Mucosa of rectum (tissue), 2 donors: Measurements from ENCODE around the gene MDM4.
"Not testable (repeated sequence)": the region's sequence is repeated elsewhere in the genome, so short reads cannot be mapped to it uniquely, and the experiment has no call there.

Experiments used
- H3K27ac ChIP-seq, 2 donors: one replicate each; pipeline ENCODE4 v1.7.0; 2013; ENCODE audit warnings: inconsistent platforms in 2 of 2, low read depth in 2 of 2, low read length in 2 of 2
- H3K27me3 ChIP-seq, 2 donors: one replicate each; pipeline ENCODE4 v1.7.0; 2013; ENCODE audit warnings: low read length in 2 of 2; ENCODE audit not compliant: control insufficient read depth in 2 of 2, insufficient read depth in 2 of 2
- H3K36me3 ChIP-seq, 2 donors: one replicate each; pipeline ENCODE4 v1.7.0; 2013; ENCODE audit warnings: low read length in 2 of 2; ENCODE audit not compliant: control insufficient read depth in 2 of 2, insufficient read depth in 2 of 2
- H3K4me1 ChIP-seq, 2 donors: one replicate each; pipeline ENCODE4 v1.7.0; 2013; ENCODE audit warnings: low read length in 2 of 2, mild to moderate bottlenecking in 1 of 2; ENCODE audit not compliant: control insufficient read depth in 2 of 2, insufficient read depth in 2 of 2
- H3K4me3 ChIP-seq, 2 donors: one replicate each; pipeline ENCODE4 v1.7.0; 2013; ENCODE audit warnings: low read length in 2 of 2
- H3K9ac ChIP-seq, 2 donors: one replicate each; pipeline ENCODE4 v1.7.0; 2013; ENCODE audit warnings: low read length in 2 of 2, low read depth in 1 of 2, mild to moderate bottlenecking in 1 of 2
- H3K9me3 ChIP-seq, 2 donors: one replicate each; pipeline ENCODE4 v1.7.0; 2013; ENCODE audit warnings: low read length in 2 of 2; ENCODE audit not compliant: control insufficient read depth in 2 of 2
- donor health status: healthy.
- donor health status: Normal muscosa, but diverticular disease.

Gene MDM4

DNA sequence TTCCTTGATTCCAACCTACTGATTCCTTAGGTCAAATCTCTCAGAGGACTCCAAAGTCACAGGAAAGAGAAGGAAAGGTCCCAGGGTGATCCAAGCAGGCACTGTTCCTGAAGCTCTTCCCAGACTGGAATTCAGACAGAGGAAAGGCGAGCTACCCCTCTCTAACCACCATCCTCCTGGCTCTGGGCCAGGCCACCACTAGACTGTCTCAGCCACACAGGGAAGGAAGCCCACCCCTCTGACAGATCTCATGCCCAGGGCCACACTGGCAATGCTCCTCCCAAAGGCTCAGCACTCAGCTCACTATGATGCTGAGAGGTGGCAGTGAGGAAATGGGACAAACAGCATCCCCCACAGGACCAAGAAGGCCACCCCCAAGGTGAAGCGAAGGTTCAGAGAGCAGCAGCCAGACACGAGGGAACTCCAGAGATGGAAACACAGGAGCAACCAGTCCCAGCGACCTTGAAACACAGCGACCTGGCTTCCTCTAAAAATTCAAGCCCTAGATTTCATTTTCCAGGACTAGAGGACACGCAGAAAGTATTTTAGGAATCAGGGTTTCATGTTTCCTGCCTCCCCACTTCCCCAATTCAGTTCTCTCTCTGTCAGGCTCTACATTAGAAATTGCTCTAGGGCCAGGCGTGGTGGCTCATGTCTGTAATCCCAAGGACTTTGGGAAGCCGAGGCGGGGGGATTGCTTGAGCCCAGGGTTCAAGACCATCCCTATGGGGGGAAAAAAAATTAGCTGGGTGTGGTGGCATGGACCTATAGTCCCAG, 40.4 kb upstream of the MDM4 start:
- H3K4me1 ChIP-seq, result peaks cover 40 to 42% of the 10 kb centered on the region in 2 donors
- peak overlapping the region in 1 of 2 donors; percentile 47 for H3K9ac ChIP-seq
- H3K27me3 ChIP-seq, result no peaks in the 10 kb centered on the region
- H3K9me3 ChIP-seq, result no peaks in the 10 kb centered on the region
- H3K27ac ChIP-seq, result no peak overlapping the region
- no peak overlapping the region for H3K4me3 ChIP-seq
- H3K36me3 ChIP-seq, result no peaks in the 10 kb centered on the region

DNA sequence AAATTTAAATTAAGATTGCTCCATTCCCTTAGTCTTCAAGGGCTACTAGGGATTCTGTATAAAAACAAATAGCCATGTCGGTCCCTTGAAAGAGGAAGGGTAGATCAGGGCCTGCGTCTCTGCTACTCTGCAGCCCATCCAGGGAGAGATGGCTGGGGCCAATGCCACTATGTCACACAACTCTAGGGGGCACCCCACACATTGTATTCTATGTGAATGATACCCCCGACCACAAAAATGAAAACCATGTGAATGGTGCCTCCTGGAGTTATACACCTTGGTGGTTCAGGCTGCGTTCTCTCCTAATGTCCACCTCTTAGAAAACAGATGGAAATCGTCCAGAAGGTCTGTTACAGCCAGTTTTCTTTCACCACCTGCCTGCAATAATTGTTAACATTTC, 39.6 kb upstream of the MDM4 start:
- Histone ChIP-seq H3K27me3 (no peaks in the 10 kb centered on the region), H3K4me3 (no peak overlapping the region), H3K4me1 (peaks cover 42 to 44% of the 10 kb centered on the region in 2 donors), H3K9me3 (no peaks in the 10 kb centered on the region), H3K27ac (no peak overlapping the region), H3K36me3 (no peaks in the 10 kb centered on the region), H3K9ac (no peak overlapping the region)

DNA sequence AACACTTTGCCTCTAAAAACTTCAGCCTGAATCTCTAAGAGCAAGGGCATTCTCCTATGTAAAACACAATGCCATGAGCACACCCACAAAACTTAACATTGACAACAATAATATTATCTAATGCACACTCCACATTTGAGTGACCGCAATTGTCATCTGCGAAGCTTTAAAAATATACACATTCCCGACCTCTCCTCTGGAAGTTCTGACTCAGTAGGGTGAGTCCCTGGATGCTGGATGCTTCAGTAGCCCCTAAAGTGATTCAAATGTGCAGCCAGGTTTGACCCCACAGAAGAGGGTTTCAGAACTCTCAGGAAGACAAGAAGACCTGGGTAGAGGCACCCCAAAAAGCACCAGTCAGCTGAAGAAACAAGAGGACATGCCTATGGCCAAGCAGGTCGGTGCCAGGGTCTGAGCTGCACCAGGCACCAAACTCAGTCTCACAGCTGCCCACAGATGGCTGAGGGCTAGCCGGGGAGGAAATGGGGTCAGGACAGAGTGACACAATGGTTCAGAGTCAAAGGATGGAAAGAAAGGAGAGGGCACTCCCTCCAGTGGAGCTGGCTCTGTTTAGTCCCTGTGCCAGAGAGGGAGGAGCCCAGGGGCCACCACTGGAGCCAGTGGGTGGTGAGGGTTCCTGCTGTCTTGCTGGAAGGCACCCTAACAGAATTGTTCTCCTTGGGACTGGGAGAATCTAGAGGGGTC, 39.0 kb upstream of the MDM4 start:
- H3K27me3 ChIP-seq, result no peaks in the 10 kb centered on the region
- H3K36me3 ChIP-seq, result no peaks in the 10 kb centered on the region
- no peaks in the 10 kb centered on the region for H3K9me3 ChIP-seq
- H3K27ac ChIP-seq, result peak overlapping the region; percentile 10 to 33
- H3K4me1 ChIP-seq, result peaks cover 49 to 50% of the 10 kb centered on the region in 2 donors
- H3K4me3 ChIP-seq, result no peak overlapping the region
- no peak overlapping the region for H3K9ac ChIP-seq

DNA sequence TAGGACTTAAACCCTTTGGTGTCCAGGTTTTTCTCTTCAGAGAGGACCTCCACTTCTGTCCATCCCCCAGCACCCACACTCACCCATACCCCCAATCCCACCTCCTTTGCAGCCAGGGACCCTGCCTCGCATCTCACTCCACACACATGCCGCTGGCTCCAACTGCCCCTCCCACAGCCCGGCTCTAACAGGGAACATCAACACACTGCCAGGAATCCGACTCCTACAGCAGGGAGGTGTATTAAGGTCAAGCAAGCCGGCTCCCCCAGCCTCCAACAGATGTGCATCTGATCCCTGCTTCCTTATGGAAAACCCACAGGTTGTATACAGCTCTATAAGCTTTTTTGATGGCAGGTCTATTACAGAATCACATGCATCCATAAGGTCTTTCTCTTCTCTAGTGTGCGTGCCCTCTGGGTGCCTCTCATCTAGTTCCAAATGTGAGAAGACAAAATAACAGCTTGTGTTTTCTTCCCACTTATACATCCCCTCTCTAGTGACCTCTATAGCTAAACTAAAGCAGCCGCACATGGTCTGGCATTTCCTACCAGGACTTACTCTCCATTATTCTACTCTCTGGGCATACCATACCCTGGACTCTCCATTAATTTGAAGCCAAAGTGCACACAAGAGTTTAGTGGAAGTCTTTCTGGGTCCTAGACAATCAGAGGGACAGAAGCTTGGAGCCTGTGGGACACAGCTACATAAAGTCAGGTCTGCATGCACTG, 37.9 kb upstream of the MDM4 start:
- no peaks in the 10 kb centered on the region for H3K36me3 ChIP-seq
- H3K4me1 ChIP-seq, result peaks cover 52 to 53% of the 10 kb centered on the region in 2 donors
- H3K4me3 ChIP-seq, result no peak overlapping the region
- H3K27ac ChIP-seq, result peak overlapping the region in 1 of 2 donors; percentile 43
- no peaks in the 10 kb centered on the region for H3K27me3 ChIP-seq
- H3K9me3 ChIP-seq, result no peaks in the 10 kb centered on the region
- no peak overlapping the region for H3K9ac ChIP-seq

DNA sequence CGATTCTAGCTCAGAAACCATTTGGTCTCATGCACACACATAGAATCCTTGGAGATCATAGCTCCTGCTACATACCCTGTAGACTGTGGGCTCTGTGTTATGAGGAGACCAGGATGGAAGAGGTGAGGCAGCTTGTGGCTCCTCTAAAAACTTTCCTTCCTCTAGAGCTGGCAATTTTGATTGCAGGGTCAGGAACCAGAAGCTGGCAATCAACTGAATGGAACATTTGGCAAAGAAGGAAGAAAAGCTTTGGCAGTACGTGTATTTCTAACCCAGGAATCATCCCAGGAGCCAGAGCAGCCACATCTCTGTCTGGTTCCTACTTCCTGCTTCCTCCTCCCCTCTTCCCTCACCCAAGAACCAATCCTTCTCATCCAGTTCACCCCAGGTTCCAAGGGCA, 37.3 kb upstream of the MDM4 start:
- no peak overlapping the region for H3K4me3 ChIP-seq
- H3K9me3 ChIP-seq, result no peaks in the 10 kb centered on the region
- peaks cover 52 to 53% of the 10 kb centered on the region in 2 donors for H3K4me1 ChIP-seq
- H3K9ac ChIP-seq, result no peak overlapping the region
- no peaks in the 10 kb centered on the region for H3K27me3 ChIP-seq
- peak overlapping the region; percentile 43 to 66 for H3K27ac ChIP-seq
- peaks cover 0 to 4% of the 10 kb centered on the region in 2 donors for H3K36me3 ChIP-seq

DNA sequence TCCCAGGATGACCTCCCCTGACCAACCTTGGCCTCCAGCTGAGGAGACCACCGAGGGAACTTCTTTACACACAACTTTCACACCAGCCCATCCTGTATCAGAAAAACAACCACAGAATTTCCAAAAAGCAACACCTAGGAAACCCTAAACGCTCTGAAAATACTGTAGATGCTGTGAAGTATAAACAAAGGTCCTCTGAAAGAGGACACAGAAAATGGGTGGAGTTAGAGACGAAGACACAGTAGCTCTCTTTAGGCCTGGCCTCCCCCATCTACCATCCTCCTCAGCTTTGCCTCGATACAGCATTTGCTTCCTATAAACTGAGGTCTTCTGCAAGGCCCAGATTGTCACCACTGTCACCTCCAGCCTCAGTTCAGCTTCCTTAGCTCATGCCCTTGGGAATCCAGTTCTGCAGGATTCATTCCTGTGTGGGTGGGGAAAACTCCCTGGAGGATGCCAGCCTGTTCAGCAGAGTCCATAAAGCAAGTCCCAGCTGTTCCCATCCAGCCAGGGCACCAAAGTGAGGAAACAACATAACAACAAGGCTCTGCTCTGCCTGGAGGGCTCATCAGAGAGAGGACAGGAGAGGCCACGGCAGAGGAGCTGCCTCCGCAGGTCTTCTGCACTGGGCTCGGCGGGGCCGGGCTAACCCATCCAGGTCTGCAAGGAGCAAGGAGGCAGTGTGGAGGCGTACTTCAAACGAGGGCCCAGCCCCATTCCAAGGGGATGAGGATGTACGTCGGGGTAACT, 36.6 kb upstream of the MDM4 start:
- H3K9ac ChIP-seq, result peak overlapping the region; percentile 10 to 42
- H3K27ac ChIP-seq, result peak overlapping the region; percentile 64 to 66
- H3K27me3 ChIP-seq, result no peaks in the 10 kb centered on the region
- H3K4me1 ChIP-seq, result peaks cover 52 to 53% of the 10 kb centered on the region in 2 donors
- H3K36me3 ChIP-seq, result peaks cover 0 to 6% of the 10 kb centered on the region in 2 donors
- H3K9me3 ChIP-seq, result no peaks in the 10 kb centered on the region
- peak overlapping the region in 1 of 2 donors; percentile 14 for H3K4me3 ChIP-seq

DNA sequence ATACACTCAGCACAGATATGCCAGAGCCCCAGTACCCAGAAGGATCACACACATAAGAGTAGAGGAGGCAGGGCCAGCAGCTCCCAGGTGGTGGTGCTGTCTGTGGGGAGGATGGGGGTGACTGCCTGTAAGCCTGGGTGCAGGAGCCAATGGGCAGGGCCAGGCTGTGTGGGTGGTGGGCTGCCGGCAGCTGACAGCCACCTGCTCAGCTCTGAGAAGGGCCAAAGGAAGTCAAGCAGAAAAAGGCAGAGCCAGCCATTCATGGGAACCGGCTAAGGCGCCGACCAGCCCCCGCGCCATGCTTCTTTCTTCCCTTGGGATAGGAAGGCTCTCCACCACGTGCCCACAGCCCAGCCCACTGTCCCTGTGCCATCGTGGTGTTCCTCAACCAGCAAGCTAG, 35.7 kb upstream of the MDM4 start:
- Histone ChIP-seq H3K27me3 (no peaks in the 10 kb centered on the region), H3K9me3 (no peaks in the 10 kb centered on the region), H3K4me1 (peaks cover 52 to 53% of the 10 kb centered on the region in 2 donors), H3K27ac (peak overlapping the region; percentile 64 to 66), H3K36me3 (peaks cover 0 to 6% of the 10 kb centered on the region in 2 donors), H3K9ac (no peak overlapping the region), H3K4me3 (no peak overlapping the region)

DNA sequence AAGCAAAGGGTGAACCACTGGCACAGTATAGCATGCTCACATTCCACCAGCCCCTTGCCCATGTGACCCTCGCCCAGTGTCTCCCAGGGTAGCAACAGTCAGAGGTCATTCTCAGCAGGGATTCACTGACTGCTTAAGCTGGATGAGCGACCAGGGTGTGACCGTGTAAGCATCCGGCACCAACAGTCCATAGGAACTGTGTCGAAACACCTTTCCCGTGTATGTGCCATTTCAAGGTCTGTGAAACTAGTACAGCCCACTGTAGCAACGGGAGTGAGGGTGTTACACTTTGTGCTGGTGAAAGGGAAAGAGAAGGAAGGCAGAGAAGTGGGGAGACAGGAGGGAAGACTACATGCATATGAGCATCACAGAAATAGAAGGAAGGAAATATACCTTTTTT, 32.4 kb upstream of the MDM4 start:
- Histone ChIP-seq H3K9ac (no peak overlapping the region), H3K36me3 (peaks cover 0 to 6% of the 10 kb centered on the region in 2 donors), H3K4me3 (no peak overlapping the region), H3K27ac (no peak overlapping the region), H3K4me1 (peaks cover 31 to 32% of the 10 kb centered on the region in 2 donors), H3K9me3 (no peaks in the 10 kb centered on the region), H3K27me3 (no peaks in the 10 kb centered on the region)

DNA sequence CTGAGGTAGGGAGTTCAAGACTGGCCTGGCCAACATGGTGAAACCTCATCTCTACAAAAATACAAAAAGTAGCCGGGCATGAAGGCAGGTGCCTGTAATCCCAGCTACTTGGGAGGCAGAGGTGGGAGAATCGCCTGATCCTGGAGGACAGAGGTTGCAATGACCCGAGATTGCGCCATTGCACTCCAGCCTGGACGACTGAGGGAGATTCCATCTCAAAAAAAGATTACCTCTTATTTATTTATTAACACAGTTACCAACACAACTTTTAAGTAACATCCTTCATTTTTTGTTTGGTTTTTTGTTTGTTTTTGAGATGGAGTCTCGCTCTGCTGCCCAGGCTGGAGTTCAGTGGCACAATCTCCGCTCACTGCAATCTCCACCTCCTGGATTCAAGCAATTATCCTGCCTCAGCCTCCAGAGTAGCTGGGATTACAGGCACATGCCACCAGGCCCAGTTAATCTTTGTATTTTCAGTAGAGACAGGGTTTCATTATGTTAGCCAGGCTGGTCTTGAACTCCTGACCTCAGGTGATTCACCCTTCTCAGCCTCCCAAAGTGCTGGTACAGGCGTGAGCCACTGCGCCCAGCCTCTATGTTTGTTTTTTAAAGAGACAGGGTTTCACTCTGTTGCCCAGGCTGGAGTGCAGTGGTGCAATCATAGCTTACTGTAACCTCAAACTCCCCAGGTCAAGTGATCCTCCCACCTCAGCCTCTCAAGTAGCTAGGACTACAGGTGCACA, 29.5 kb upstream of the MDM4 start:
- H3K27ac ChIP-seq, H3K27me3 ChIP-seq, H3K9ac ChIP-seq, H3K4me3 ChIP-seq, H3K9me3 ChIP-seq: not testable (repeated sequence)
- peaks cover 7 to 13% of the 10 kb centered on the region in 2 donors for H3K36me3 ChIP-seq
- H3K4me1 ChIP-seq, result peaks cover 9 to 14% of the 10 kb centered on the region in 2 donors
